GM23338 (cell line): Measurements from ENCODE around the gene CCDC6. TPM values are rescaled to one million over a fixed set of nuclear protein-coding genes. Genes with fewer than 3 reads are reported as not detected.

Experiments used
- ATAC-seq: fragments of 200-7000 bp; cut with Tn5 transposase; 3 replicates; pipeline ENCODE4 v1.9.1; 2020
- DNase-seq: peaks from one replicate; pipeline ENCODE4 v3.0.0-alpha.2; 2015; ENCODE audit warnings: low spot score
- H2AFZ ChIP-seq: fragments of 200-600 bp; sonication (generic); 2 replicates; pipeline ENCODE4 v1.8.0; 2016; ENCODE audit warnings: antibody characterized with exemption, mild to moderate bottlenecking, moderate library complexity
- H3F3A ChIP-seq: fragments of 200-600 bp; sonication (generic); replicated peaks from 2 replicates; pipeline ENCODE4 v1.8.0; 2017; ENCODE audit warnings: antibody characterized with exemption, mixed run types, low read depth
- H3K27ac ChIP-seq: fragments of 200-600 bp; sonication (generic); 2 replicates; pipeline ENCODE4 v1.6.1; 2016; ENCODE audit warnings: low read depth
- H3K27me3 ChIP-seq: fragments of 200-600 bp; sonication (generic); 2 replicates; pipeline ENCODE4 v1.8.0; 2016; ENCODE audit warnings: mild to moderate bottlenecking, mixed run types, moderate library complexity; ENCODE audit not compliant: insufficient read depth
- H3K36me3 ChIP-seq: fragments of 200-600 bp; sonication (generic); 2 replicates; pipeline ENCODE4 v1.8.0; 2016; ENCODE audit warnings: mild to moderate bottlenecking; ENCODE audit not compliant: insufficient read depth
- H3K4me1 ChIP-seq: fragments of 200-600 bp; sonication (generic); 2 replicates; pipeline ENCODE4 v1.8.0; 2016; ENCODE audit warnings: mild to moderate bottlenecking, moderate library complexity; ENCODE audit not compliant: insufficient read depth
- H3K4me2 ChIP-seq: fragments of 200-600 bp; sonication (generic); 2 replicates; pipeline ENCODE4 v1.7.1; 2017; ENCODE audit warnings: mixed run types
- H3K4me3 ChIP-seq: fragments of 200-600 bp; sonication (generic); 2 replicates; pipeline ENCODE4 v1.6.1; 2016; ENCODE audit warnings: mixed run types
- H3K79me2 ChIP-seq: fragments of 200-600 bp; sonication (generic); replicated peaks from 2 replicates; pipeline ENCODE4 v1.8.0; 2017; ENCODE audit warnings: mild to moderate bottlenecking; ENCODE audit not compliant: insufficient read depth
- H3K9me2 ChIP-seq: fragments of 200-600 bp; sonication (generic); 2 replicates; pipeline ENCODE4 v1.8.0; 2017; ENCODE audit not compliant: insufficient read depth
- H4K20me1 ChIP-seq: fragments of 200-600 bp; sonication (generic); replicated peaks from 2 replicates; pipeline ENCODE4 v1.8.0; 2017; ENCODE audit warnings: mild to moderate bottlenecking; ENCODE audit not compliant: insufficient read depth
- H3K27ac Mint-ChIP-seq: 2 replicates; pipeline ENCODE4 v1.8.0; 2020; ENCODE audit warnings: inconsistent platforms, mild to moderate bottlenecking, moderate library complexity, mixed read lengths
- H3K27me3 Mint-ChIP-seq: 3 replicates; pipeline ENCODE4 v1.8.0; 2022; ENCODE audit warnings: low read depth, mild to moderate bottlenecking, moderate library complexity, mixed read lengths, inconsistent platforms; ENCODE audit not compliant: insufficient read depth, poor library complexity
- H3K36me3 Mint-ChIP-seq: 3 replicates; pipeline ENCODE4 v1.8.0; 2021; ENCODE audit warnings: low read depth, mild to moderate bottlenecking, inconsistent platforms, moderate library complexity, mixed read lengths
- H3K4me1 Mint-ChIP-seq: 3 replicates; pipeline ENCODE4 v1.8.0; 2020; ENCODE audit warnings: mild to moderate bottlenecking, inconsistent platforms, mixed read lengths
- H3K4me3 Mint-ChIP-seq: 3 replicates; pipeline ENCODE4 v1.8.0; 2021; ENCODE audit warnings: moderate library complexity, mild to moderate bottlenecking, inconsistent platforms, mixed read lengths
- H3K9me3 Mint-ChIP-seq: 3 replicates; pipeline ENCODE4 v1.8.0; 2020; ENCODE audit warnings: moderate library complexity, mild to moderate bottlenecking, inconsistent platforms, mixed read lengths
- CREB1 ChIP-seq: fragments of 250-450 bp; sonication (Bioruptor Pico); IDR thresholded peaks from 2 replicates; pipeline ENCODE4 v1.5.0; 2020; ENCODE audit warnings: low read depth, mild to moderate bottlenecking, moderate library complexity
- CTCF ChIP-seq, 2 experiments: fragments of 200-600 bp in 1 of 2; sonication (generic) in 1 of 2; conservative IDR thresholded peaks; 2 replicates each; pipeline versions ENCODE4 v1.5.1 to v1.6.1; 2016 to 2017; ENCODE audit warnings: antibody characterized with exemption in 2 of 2, low read depth in 2 of 2, mild to moderate bottlenecking in 2 of 2, moderate library complexity in 1 of 2
- ETS1 ChIP-seq: IDR thresholded peaks from 2 replicates; pipeline ENCODE4 v1.6.1; 2016; ENCODE audit warnings: antibody characterized with exemption
- EZH2 ChIP-seq: fragments of 200-600 bp; sonication (generic); IDR thresholded peaks from one replicate; pipeline ENCODE4 v1.8.0; 2017; ENCODE audit warnings: antibody characterized with exemption, mild to moderate bottlenecking, low read depth; ENCODE audit not compliant: unreplicated experiment
- EZH2phosphoT487 ChIP-seq: fragments of 200-600 bp; sonication (generic); IDR thresholded peaks from one replicate; pipeline ENCODE4 v1.8.1; 2018; ENCODE audit warnings: antibody characterized with exemption; ENCODE audit not compliant: unreplicated experiment
- JUNB ChIP-seq: IDR thresholded peaks from one replicate; pipeline ENCODE4 v1.6.1; 2016; ENCODE audit warnings: antibody characterized with exemption; ENCODE audit not compliant: unreplicated experiment
- NANOG ChIP-seq: IDR thresholded peaks from 2 replicates; pipeline ENCODE4 v1.6.1; 2016; ENCODE audit warnings: antibody characterized with exemption, borderline replicate concordance
- POLR2AphosphoS5 ChIP-seq: IDR thresholded peaks from 2 replicates; pipeline ENCODE4 v1.6.1; 2016; ENCODE audit warnings: antibody characterized with exemption, low read depth
- REST ChIP-seq: IDR thresholded peaks from one replicate; pipeline ENCODE4 v1.6.1; 2018; ENCODE audit warnings: antibody characterized with exemption; ENCODE audit not compliant: unreplicated experiment
- STAT1 ChIP-seq: IDR thresholded peaks from one replicate; pipeline ENCODE4 v1.6.1; 2016; ENCODE audit warnings: antibody characterized with exemption; ENCODE audit not compliant: unreplicated experiment
- ZNF114 ChIP-seq: fragments of 250-450 bp; sonication (Bioruptor Pico); IDR thresholded peaks from 2 replicates; pipeline ENCODE4 v1.5.0; 2020; ENCODE audit warnings: mild to moderate bottlenecking, moderate library complexity
- ZNF462 ChIP-seq: fragments of 250-450 bp; sonication (Bioruptor Pico); IDR thresholded peaks from 2 replicates; pipeline ENCODE4 v1.5.0; 2020; ENCODE audit warnings: mild to moderate bottlenecking, moderate library complexity
- polyA plus RNA-seq: library from polyadenylated mRNA; unstranded; fragments of >200 nt; fragmentation: Nextera tagmentation; extraction: Ambion mirVana; gene quantifications from 2 replicates; pipeline ENCODE4 v1.2.1, GENCODE V29; 2016
- total RNA-seq: library from RNA; depleted of rRNA; stranded (reverse); fragments of >200 nt; shearing (Covaris generic); gene quantifications from 2 replicates; pipeline ENCODE4 v1.2.3, GENCODE V29; 2014

Gene CCDC6
- total and polyA plus RNA-seq, 2 experiments from 2014 or later = 32.5 to 66.9 TPM

- TF ChIP-seq ZNF114 (CRISPR knock-in tag) (no peak), CREB1 (CRISPR knock-in tag) (no peak), EZH2phosphoT487 (no peak), JUNB (no peak)
Observed at GRCh38 chr10:59945590-59945989, 39.2 kb upstream of the CCDC6 start (continued).

GRCh38 chr10:59944339-59944935 lies 38.1 kb upstream of the CCDC6 start:
- Histone ChIP-seq H3K9me2 (no peaks in the 10 kb centered on the region), H3K27ac (no peak overlapping the region), H3F3A (no peaks in the 10 kb centered on the region), H3K4me3 (no peak overlapping the region), H3K27me3 (no peaks in the 10 kb centered on the region), H3K4me1 (peaks cover 24% of the 10 kb centered on the region), H3K4me2 (no peak overlapping the region), H3K79me2 (no peaks in the 10 kb centered on the region), H3K36me3 (no peaks in the 10 kb centered on the region), H4K20me1 (no peaks in the 10 kb centered on the region), H2AFZ (peak overlapping the region; percentile 25; the same call in 1 of the 2 replicates)
- Mint-ChIP-seq H3K4me1 (peaks cover 23% of the 10 kb centered on the region), H3K9me3 (no peaks in the 10 kb centered on the region), H3K27me3 (peaks cover 7% of the 10 kb centered on the region), H3K4me3 (no peak overlapping the region), H3K36me3 (no peaks in the 10 kb centered on the region), H3K27ac (no peak overlapping the region)
- ATAC-seq (no peak), DNase-seq (no peak)
- no peak for TF ChIP-seq STAT1
- no peak for TF ChIP-seq ZNF114 (CRISPR knock-in tag)
- no peak for TF ChIP-seq REST
- no peak for TF ChIP-seq CREB1 (CRISPR knock-in tag)
- TF ChIP-seq NANOG = no peak
- no peak for TF ChIP-seq JUNB
- TF ChIP-seq EZH2 = no peak
- TF ChIP-seq POLR2AphosphoS5 = no peak
- TF ChIP-seq CTCF (conservative IDR thresholded peaks at IDR 0.05; ENCODE audit: low read depth in 2 of 2) = no peak
- TF ChIP-seq EZH2phosphoT487 = no peak
- no peak for TF ChIP-seq ETS1
- no peak for TF ChIP-seq ZNF462 (CRISPR knock-in tag)
